Choroid plexus epithelial cell (primary cell): Measurements from ENCODE around the gene TNNC1.

Experiments
- DNase-seq: peaks from one replicate; pipeline ENCODE4 v3.0.0-alpha.2; 2010; ENCODE audit warnings: low read depth
- H3K4me3 ChIP-seq: 2 replicates; pipeline ENCODE4 v1.5.1; 2011; ENCODE audit warnings: low read depth, mild to moderate bottlenecking, control low read depth, low read length, moderate library complexity
- CTCF ChIP-seq: conservative IDR thresholded peaks from 2 replicates; pipeline ENCODE4 v1.5.1; 2011; ENCODE audit warnings: low read depth, mild to moderate bottlenecking, control low read depth, inconsistent platforms, low read length, moderate library complexity

The TNNC1 gene

GRCh38 chr3:52406231-52406661 is 47.6 kb downstream of the TNNC1 start:
- TF ChIP-seq CTCF: no peak
- DNase-seq: no peak
- H3K4me3 ChIP-seq: no peak overlapping the region

- TF ChIP-seq CTCF: no peak
Measured at GRCh38 chr3:52405601-52406110, 48.2 kb downstream of the TNNC1 start.

GRCh38 chr3:52405066-52405465 is 48.8 kb downstream of the TNNC1 start:
- DNase-seq: no peak
- no peak for TF ChIP-seq CTCF
- H3K4me3 ChIP-seq: no peak overlapping the region

More at GRCh38 chr3:52405601-52406110, 48.2 kb downstream of the TNNC1 start:
- no peak for DNase-seq
- no peak overlapping the region for H3K4me3 ChIP-seq

GRCh38 chr3:52404391-52404790 is 49.5 kb downstream of the TNNC1 start:
- no peak for DNase-seq
- no peak for TF ChIP-seq CTCF
- no peak overlapping the region for H3K4me3 ChIP-seq

GRCh38 chr3:52403955-52404354 is 49.9 kb downstream of the TNNC1 start:
- no peak for TF ChIP-seq CTCF
- no peak overlapping the region for H3K4me3 ChIP-seq

GRCh38 chr3:52403271-52403841 is 50.5 kb downstream of the TNNC1 start:
- no peak for TF ChIP-seq CTCF
- H3K4me3 ChIP-seq: no peak overlapping the region
- DNase-seq: no peak

More at GRCh38 chr3:52403955-52404354, 49.9 kb downstream of the TNNC1 start:
- DNase-seq: no peak

- no peak for DNase-seq
- H3K4me3 ChIP-seq: no peak overlapping the region
- TF ChIP-seq CTCF: no peak
Measured at GRCh38 chr3:52402706-52403270, 51.1 kb downstream of the TNNC1 start.
